NB4 (cell line): Measurements from ENCODE around the gene CABP1.
A peak's percentile ranks its signal among the peaks of the same experiment; 100 is the strongest.

Experiments
- DNase-seq: peaks from one replicate; pipeline ENCODE4 v3.0.0; 2010; ENCODE audit warnings: low read depth
- H3K4me3 ChIP-seq: one replicate; pipeline ENCODE4 v1.5.1; 2011; ENCODE audit warnings: mild to moderate bottlenecking, low read depth, low read length, moderate library complexity
- CTCF ChIP-seq: IDR thresholded peaks from one replicate; pipeline ENCODE4 v1.5.1; 2012; ENCODE audit warnings: low read depth, low read length
- MAX ChIP-seq: IDR thresholded peaks from 2 replicates; pipeline ENCODE4 v1.6.1; 2011; ENCODE audit warnings: low read depth, low read length
- MYC ChIP-seq: IDR thresholded peaks from 2 replicates; pipeline ENCODE4 v1.6.1; 2011; ENCODE audit warnings: low read depth, low read length
- POLR2A ChIP-seq: IDR thresholded peaks from 2 replicates; pipeline ENCODE4 v1.6.1; 2011; ENCODE audit warnings: mild to moderate bottlenecking; ENCODE audit not compliant: insufficient read length; ENCODE audit errors: extremely low read depth

The CABP1 gene

GRCh38 chr12:120685522-120685921 is 45.1 kb downstream of the CABP1 start:
- no peak for TF ChIP-seq POLR2A
- TF ChIP-seq CTCF: no peak
- no peak for TF ChIP-seq MYC
- no peak for TF ChIP-seq MAX
- peak overlapping the region; percentile 84 for H3K4me3 ChIP-seq
- peak; percentile 36 for DNase-seq

GRCh38 chr12:120686151-120686689 is 45.8 kb downstream of the CABP1 start:
- H3K4me3 ChIP-seq: peak overlapping the region; percentile 84
- TF ChIP-seq MYC (0 out of 2 replicates have a peak, but pooled peaks have one; percentile 26), CTCF (no peak), POLR2A (peak; percentile 81), MAX (no peak; the same call in none of the 2 replicates)
- peak; percentile 100 for DNase-seq

- peak within 1 kb of the TSS; percentile 92 for H3K4me3 ChIP-seq
- peak; percentile 100 for DNase-seq
- TF ChIP-seq MAX (peak; percentile 73), POLR2A (peak; percentile 87), CTCF (no peak), MYC (peak; percentile 81)
Observed at GRCh38 chr12:120686690-120687577, 46.5 kb downstream of the CABP1 start, which contains the start of gene MLEC. Gene MLEC (plus strand): TSS chr12:120687149. CDS start chr12:120687297, 148 bp downstream.

GRCh38 chr12:120687578-120688289 is 47.3 kb downstream of the CABP1 start:
- no peak for TF ChIP-seq POLR2A
- TF ChIP-seq MYC: peak; percentile 16; the same call in 1 of the 2 replicates
- no peak for TF ChIP-seq CTCF
- TF ChIP-seq MAX: peak; percentile 54
- DNase-seq: peak; percentile 63

GRCh38 chr12:120688527-120689071 is 48.2 kb downstream of the CABP1 start:
- TF ChIP-seq POLR2A (no peak), MAX (0 out of 2 replicates have a peak, but pooled peaks have one; percentile 18), CTCF (no peak), MYC (peak; percentile 45; the same call in 1 of the 2 replicates)
- peak; percentile 84 for DNase-seq

More at GRCh38 chr12:120687578-120688289, 47.3 kb downstream of the CABP1 start:
- H3K4me3 ChIP-seq: peak overlapping the region; percentile 92

More at GRCh38 chr12:120688527-120689071, 48.2 kb downstream of the CABP1 start:
- H3K4me3 ChIP-seq: peak overlapping the region; percentile 92
